ENCODE data around the gene LHFPL2. TPM values are rescaled to one million over a fixed set of nuclear protein-coding genes. Genes with fewer than 3 reads are reported as not detected.
A peak's percentile ranks its signal among the peaks of the same experiment; 100 is the strongest.

The LHFPL2 gene
- total and polyA plus RNA-seq, 2 of the 4 experiments (the other 2 are of a cell fraction): 6.5 to 11.3 TPM

DNA sequence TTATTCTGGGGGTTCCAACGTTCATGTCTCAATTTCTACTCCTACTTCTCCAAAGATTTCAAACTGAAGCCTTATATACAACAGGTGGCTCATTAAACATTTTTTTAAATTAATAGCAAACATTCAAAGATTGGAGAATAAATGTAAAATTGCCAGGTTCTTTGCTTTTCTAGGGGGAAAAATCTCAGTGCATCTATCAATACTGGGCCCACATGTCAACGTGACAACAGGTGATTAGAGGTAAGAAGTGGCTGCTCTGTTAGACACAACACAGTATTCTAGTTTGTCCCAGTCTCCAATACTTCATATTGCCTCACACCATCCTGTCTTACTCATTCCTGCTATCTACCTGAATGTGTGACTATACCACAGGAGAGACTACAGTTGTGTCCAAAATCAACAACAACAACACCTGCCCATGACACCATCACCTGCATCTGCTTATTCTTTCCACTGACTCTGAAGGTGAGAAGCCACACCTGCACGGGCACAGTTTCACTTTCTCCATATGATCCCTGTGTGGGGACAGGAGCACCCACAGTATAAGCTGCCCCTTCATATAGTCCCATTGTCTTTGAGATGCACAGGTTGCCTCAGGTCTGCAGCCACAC lies 110.2 kb downstream of the LHFPL2 start:
- no peak overlapping the region for H4K91ac ChIP-seq (ENCODE audit: insufficient read depth, low read depth, low read length)

More for the DNA sequence above, 110.2 kb downstream of the LHFPL2 start:
- no TSS peak for BruUV-seq (replicated peaks)
- no peak overlapping the region for H3K14ac ChIP-seq (replicated peaks; ENCODE audit: low read depth, low read length)
- WGBS, 2 experiments (ENCODE audit: extremely low coverage in 2 of 2, insufficient read length in 1 of 2): 100% methylated on average over 1 of the region's 3 CpGs; no CpG with 5 or more reads in 1 of the 2 experiments
- no peak overlapping the region for H3K4me3 ChIP-seq (ENCODE audit: insufficient read depth, low read depth, low read length)
- peaks cover 17% of the 10 kb centered on the region for H3K9me1 ChIP-seq (ENCODE audit: insufficient read depth, low read length)
- H3K23ac ChIP-seq (ENCODE audit: low read depth, low read length): no peak overlapping the region
- dilution Hi-C loops (cut with HindIII; ENCODE audit: low sequenced_read_pairs, unreplicated experiment): no loop called here
- H3K4me2 ChIP-seq (ENCODE audit: low read depth, low read length): no peak overlapping the region
- no peak overlapping the region for H2BK120ac ChIP-seq (ENCODE audit: low read depth, low read length)
- POLR2A ChIA-PET (ENCODE audit: unreplicated experiment): no interaction called here
- H2AFZ ChIP-seq (replicated peaks; ENCODE audit: low read length, poor library complexity): no peak overlapping the region
- H2BK15ac ChIP-seq (ENCODE audit: low read depth, low read length): no peak overlapping the region; the same call in 2 of the 3 replicates
- peaks cover 22 to 84% of the 10 kb centered on the region in 2 experiments for H3K79me1 ChIP-seq (ENCODE audit: low read depth in 1 of 2, low read length in 2 of 2)
- peak overlapping the region; percentile 40; the same call in 1 of the 2 replicates for H2AK5ac ChIP-seq (ENCODE audit: low read depth, low read length)
- peak overlapping the region; percentile 25; the same call in 1 of the 2 replicates for H3K4ac ChIP-seq (ENCODE audit: low read depth, low read length)
- no peak overlapping the region for H2BK20ac ChIP-seq (ENCODE audit: low read depth, low read length)
- in situ Hi-C loops (cut with MboI; ENCODE audit: low sequenced_read_pairs): loop anchor here (5.0 to 10.0 kb wide), 2 partner anchors 99 to 356 kb away; no protein-coding TSS in a partner anchor
- no peak overlapping the region for H4K8ac ChIP-seq (ENCODE audit: low read depth in 2 of 2, low read length in 2 of 2)
- no peak overlapping the region for H3K9ac ChIP-seq (ENCODE audit: low read depth, low read length)
- no peak overlapping the region for H2AK9ac ChIP-seq (replicated peaks; ENCODE audit: low read depth, low read length, poor library complexity)
- intact Hi-C loops (cut with micrococcal nuclease): loop anchor here (5.0 to 10.0 kb wide), 2 partner anchors 269 to 356 kb away; no protein-coding TSS in a partner anchor
- no peak overlapping the region for H3K27ac ChIP-seq (ENCODE audit: insufficient read depth, low read length)
- H3K4me1 ChIP-seq (ENCODE audit: control insufficient read depth, insufficient read depth, low read length): peaks cover 11% of the 10 kb centered on the region
- H4K5ac ChIP-seq (ENCODE audit: low read depth, low read length): no peak overlapping the region
- no peak overlapping the region for H2BK5ac ChIP-seq (ENCODE audit: low read depth, low read length, poor library complexity, severe bottlenecking)
- 0 out of 2 replicates have a peak, but pooled peaks cover under 1% of the 10 kb centered on the region for H4K20me1 ChIP-seq (ENCODE audit: insufficient read depth, low read length)
- no peaks in the 10 kb centered on the region for H3K27me3 ChIP-seq (ENCODE audit: control insufficient read depth, insufficient read depth, low read length)
- H3K18ac ChIP-seq (ENCODE audit: low read depth, low read length): no peak overlapping the region
- no peak overlapping the region for H3K56ac ChIP-seq (ENCODE audit: extremely low read depth, insufficient read depth, low read length)
- ATAC-seq (ENCODE audit: low read depth) (no peak), DNase-seq (no peak)
- CTCF ChIA-PET: interaction anchor here (0.7 to 1.3 kb wide), 5 partner anchors 9 to 427 kb away, joined by 3 to 6 read pairs (median 4); no protein-coding TSS in a partner anchor
- no peaks in the 10 kb centered on the region for H3K9me3 ChIP-seq (ENCODE audit: control insufficient read depth, insufficient read depth, low read length)
- no peaks in the 10 kb centered on the region; the same call in 1 of the 2 replicates for H3K36me3 ChIP-seq (ENCODE audit: control insufficient read depth, insufficient read depth, low read length)
- TF ChIP-seq POLR2A (IDR thresholded peaks at IDR 0.05; ENCODE audit: low read depth, low read length) (no peak), BHLHE40 (IDR thresholded peaks at IDR 0.05; ENCODE audit: low read depth, low read length) (no peak), MAZ (IDR thresholded peaks at IDR 0.05; ENCODE audit: borderline replicate concordance, low read depth, low read length) (no peak), FOS (IDR thresholded peaks at IDR 0.05; ENCODE audit: low read depth, low read length) (no peak), MAFK (IDR thresholded peaks at IDR 0.05; ENCODE audit: low read depth, low read length) (no peak), CTCF (conservative IDR thresholded peaks at IDR 0.05; ENCODE audit: low read depth, low read length) (no peak), RFX5 (IDR thresholded peaks at IDR 0.05; ENCODE audit: low read depth, low read length) (no peak), NFE2L2 (IDR thresholded peaks at IDR 0.05; ENCODE audit: low read depth, low read length) (no peak), MXI1 (IDR thresholded peaks at IDR 0.05; ENCODE audit: borderline replicate concordance, low read depth, low read length) (no peak)
- TF ChIP-seq, protein P1, sequence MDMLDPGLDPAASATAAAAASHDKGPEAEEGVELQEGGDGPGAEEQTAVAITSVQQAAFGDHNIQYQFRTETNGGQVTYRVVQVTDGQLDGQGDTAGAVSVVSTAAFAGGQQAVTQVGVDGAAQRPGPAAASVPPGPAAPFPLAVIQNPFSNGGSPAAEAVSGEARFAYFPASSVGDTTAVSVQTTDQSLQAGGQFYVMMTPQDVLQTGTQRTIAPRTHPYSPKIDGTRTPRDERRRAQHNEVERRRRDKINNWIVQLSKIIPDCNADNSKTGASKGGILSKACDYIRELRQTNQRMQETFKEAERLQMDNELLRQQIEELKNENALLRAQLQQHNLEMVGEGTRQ (IDR thresholded peaks at IDR 0.05; ENCODE audit: low read depth, low read length): no peak

Data from IMR-90 (cell line).